Stimulated activated CD8-positive, alpha-beta memory T cell treated with anti-CD3 and anti-CD28 coated beads, Interleukin-4, amount 100 ng/mL, for 24 hours (primary cell): Measurements from ENCODE around the gene MEIS3.

ENCODE experiments used
- DNase-seq: peaks from one replicate; pipeline ENCODE4 v3.0.0-alpha.2; 2020; ENCODE audit warnings: low read depth

Gene MEIS3

DNA sequence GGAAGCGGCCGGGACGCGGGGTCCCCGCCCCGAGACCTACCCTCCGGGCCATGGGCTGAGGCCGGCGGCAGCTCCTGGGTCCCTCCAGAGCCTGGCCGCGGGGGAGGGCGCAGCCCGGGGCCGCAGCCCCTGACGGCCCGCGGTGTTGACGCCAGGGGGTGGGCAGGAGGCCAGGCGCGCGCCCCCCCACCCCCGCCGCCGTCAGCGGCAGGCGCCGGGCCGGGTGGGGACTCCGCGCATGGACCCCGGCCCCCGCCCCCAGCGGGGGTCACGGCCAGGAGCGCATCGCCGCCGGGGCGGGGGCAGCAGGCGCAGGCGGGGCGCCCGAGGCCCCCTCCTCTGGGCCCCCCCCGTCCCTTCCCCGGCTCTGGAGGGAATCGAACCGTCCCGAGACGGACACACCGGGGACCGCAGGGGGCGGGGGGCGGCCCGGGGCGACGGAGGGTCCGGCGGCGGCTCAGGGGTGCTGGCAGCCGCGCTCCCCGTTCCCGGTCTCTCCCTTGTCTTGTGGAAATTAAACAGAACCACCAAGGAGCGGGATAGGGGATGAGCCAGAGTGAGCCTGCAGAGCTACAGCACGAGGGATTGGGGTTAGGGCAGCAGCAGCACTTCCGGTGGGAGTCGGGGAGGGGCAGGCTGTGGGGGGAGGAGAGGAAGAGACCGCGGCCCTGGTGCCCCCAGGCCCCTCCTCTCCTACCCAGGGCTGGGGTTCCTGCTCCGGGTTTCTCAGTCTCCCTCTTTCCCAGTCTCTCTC, at the start of gene MEIS3:
MEIS3 (minus strand) TSS at position 498 of the 754 bp plus-strand sequence; CDS start at position 52, 446 bp downstream.
- no peak for DNase-seq

DNA sequence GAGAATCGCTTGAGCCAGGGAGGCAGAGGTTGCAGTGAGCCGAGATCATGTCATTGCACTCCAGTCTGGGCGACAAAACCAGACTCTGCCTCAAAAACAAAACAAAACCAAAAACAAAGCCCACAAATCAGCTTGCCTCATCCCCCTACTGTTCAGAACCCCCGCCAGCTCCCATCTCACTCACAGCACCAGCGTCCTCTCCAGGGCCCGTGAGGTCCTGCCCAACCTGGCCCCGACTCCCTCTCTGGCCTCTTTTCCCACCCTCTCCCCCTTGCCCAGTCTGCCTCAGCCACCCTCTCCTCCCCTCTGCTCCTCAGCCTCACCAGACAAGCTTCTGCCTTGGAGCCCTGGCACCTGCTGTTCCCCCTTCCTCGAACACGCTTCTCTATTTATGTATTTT, 48.6 kb upstream of the MEIS3 start:
- no peak for DNase-seq

- DNase-seq = no peak
Observed at GRCh38 chr19:47465957-47466356, 46.6 kb upstream of the MEIS3 start.

- no peak for DNase-seq
Observed at GRCh38 chr19:47464675-47465419, 45.5 kb upstream of the MEIS3 start.

GRCh38 chr19:47461876-47462275, 42.5 kb upstream of the MEIS3 start:
- DNase-seq = no peak

GRCh38 chr19:47459477-47459876, 40.1 kb upstream of the MEIS3 start:
- no peak for DNase-seq

DNA sequence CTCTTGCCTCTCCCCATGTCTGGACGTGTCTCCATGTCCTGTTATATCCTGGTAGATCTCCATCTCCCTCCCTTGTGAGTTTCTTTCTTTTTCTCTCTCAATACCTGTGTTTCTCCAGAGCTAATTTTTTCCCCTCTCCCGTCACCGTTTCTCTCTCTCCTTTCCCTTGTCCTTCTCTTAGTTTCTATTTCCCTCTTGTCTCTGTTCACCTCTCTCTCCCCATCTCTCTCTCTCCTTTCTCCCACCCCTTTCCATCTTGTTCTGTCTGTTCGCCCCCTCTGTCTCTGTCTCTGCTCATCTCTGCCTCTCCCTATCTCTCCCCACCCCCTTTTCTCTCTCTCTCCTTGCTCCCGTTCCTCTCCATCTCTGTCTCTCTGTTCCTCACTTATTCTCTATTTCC, 39.3 kb upstream of the MEIS3 start:
- DNase-seq = no peak

GRCh38 chr19:47456721-47457474, 37.6 kb upstream of the MEIS3 start:
- DNase-seq = no peak

DNA sequence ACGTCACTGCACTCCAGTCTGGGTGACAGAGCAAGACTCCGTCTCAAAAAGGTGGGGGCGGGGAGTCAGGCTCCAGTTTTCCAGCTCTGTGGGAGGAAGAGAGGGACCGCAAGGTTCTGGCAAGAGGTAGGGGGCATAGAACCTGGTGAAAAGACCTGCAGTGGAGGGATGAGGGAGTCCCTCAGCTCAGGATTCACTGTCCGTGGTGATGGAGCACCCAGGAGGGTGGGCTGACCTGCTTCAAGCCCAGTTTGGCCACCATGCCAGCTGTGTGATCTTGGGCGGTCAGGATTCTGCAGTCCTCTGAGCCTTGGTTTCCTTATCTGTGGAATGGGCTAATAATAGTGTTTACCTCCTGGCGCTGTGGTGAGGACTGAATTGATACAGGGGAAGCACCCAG, 31.2 kb upstream of the MEIS3 start:
- no peak for DNase-seq

- no peak for DNase-seq
Observed at GRCh38 chr19:47448360-47448727, 29.0 kb upstream of the MEIS3 start.

DNA sequence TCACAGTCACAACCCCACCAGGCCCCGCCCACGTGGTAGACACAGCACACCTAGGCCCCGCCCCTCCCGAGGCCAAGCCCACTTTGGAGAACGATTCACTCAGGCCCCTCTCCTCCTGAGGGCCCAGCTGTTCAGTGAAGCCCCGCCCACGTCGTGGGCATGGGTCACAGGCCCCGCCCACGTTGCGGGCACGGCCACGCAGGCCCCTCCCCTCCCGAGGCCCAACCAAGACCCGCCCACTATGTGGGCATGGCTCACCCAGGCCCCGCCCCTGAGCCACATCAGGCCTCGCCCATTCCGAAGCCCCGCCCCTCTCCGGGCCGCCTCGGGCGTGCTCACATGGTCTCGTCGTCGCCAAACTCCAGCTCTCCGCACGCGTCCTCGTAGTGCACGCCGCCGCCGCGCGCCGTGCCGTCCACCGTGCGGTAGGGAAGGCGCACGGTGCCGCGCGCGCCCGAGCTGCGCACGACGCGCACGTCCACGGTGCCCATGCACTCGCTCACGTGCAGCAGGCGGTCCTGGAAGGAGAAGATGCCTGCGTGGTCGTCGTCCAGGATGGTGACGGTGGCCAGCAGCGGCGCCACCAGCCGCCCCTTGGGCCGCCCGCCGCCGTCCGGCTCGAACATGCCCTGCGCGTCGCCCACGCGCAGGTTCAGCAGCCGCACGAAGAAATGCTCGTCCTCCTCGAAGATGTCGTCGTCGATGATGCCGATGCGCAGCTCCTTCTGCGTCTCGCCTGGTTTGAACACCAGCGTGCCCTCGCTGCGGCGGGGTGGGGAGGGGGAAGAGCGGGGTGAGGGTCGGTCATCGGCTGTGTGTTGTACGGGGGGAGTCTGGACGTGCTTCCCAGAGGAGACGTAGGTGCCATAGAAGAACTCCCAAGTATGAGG, 28.4 kb upstream of the MEIS3 start:
- DNase-seq = peak; percentile 25

GRCh38 chr19:47446534-47447469, 27.5 kb upstream of the MEIS3 start:
- DNase-seq = no peak

DNA sequence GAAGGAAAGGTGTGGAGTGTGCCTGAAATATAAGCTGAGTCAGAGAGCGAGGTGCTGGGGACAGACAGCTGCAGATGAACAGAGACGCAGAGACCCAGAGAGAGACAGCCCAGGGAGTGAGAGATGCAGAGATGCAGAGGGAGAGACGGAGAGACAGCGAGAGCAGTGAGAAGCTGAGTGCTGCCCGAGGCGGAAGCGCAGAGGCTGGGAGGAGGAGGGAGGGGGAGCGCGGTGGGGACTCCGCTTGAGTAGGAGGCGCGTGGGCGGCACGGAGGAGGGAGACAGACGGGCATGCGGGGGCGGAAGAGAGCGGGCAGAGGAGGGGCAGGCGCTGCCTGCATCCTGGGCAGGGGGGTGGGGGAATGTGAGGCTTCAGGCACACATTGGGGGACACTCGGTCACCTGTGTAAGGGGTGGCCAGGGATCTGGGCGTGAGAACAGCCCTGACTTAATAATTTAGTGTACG, 26.6 kb upstream of the MEIS3 start:
- peak; percentile 37 for DNase-seq

DNA sequence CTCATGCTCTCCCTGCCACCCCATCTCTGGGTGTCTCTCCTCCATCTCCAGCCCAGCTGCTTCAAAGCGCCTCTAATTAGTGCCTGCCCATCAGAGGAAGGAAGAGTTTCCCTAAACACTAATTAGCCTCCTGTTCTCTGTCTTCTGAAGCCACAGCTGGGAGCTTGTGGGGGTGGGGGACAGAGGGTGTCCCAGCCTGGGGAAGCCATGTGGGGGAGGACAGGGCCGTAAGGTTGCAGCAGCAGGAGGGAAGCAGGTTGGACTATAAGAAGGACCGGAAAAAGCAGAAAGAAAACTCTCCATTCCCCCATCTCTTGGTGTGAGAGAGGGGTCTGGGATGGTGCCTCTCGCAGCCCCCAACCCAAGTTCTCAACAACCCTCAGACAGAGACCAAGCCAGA, 26.2 kb upstream of the MEIS3 start:
- DNase-seq = no peak

GRCh38 chr19:47444388-47444821, 25.1 kb upstream of the MEIS3 start:
- no peak for DNase-seq

- DNase-seq = no peak
Observed at GRCh38 chr19:47443331-47443730, 24.0 kb upstream of the MEIS3 start.

DNA sequence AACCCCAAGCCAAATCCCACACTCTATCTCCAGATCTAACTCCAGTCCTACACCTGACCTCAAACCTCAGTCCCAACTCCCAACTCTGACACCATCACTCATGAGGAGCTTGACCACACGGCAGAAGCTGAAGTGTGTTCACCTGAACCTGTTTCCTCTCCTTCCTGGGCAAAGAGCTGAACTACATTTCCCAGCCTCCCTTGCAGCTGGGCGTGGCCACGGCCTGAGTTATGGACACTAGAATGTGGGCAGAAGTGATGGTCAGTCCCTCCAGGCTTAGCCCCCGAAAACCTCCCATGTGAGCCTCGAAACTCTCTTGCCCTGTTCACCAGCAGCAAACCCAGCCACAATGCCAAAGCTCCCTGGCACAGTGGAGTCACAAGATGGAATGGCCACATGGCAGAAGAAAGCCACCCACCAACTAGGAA, 19.5 kb upstream of the MEIS3 start:
- no peak for DNase-seq

DNA sequence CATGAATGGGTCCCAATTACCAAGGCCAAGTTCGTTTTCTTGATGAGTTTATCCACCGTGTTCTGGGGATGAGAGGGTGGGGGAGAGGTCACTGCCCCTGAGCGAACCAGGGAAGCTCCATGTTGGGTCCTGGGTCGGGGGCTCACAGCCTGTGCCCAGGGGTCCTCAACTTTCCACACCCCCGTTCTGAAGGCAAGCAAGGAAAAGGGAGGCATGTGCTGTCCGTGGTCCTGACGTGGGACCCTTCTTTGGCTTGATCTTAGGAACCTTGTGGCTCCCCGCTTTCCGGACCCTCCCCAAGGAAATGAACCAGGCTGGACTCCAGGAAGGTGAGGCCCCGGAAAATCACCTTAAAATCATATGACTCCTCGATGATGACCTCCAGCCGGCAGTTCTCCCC, 18.2 kb upstream of the MEIS3 start:
- DNase-seq = no peak

DNA sequence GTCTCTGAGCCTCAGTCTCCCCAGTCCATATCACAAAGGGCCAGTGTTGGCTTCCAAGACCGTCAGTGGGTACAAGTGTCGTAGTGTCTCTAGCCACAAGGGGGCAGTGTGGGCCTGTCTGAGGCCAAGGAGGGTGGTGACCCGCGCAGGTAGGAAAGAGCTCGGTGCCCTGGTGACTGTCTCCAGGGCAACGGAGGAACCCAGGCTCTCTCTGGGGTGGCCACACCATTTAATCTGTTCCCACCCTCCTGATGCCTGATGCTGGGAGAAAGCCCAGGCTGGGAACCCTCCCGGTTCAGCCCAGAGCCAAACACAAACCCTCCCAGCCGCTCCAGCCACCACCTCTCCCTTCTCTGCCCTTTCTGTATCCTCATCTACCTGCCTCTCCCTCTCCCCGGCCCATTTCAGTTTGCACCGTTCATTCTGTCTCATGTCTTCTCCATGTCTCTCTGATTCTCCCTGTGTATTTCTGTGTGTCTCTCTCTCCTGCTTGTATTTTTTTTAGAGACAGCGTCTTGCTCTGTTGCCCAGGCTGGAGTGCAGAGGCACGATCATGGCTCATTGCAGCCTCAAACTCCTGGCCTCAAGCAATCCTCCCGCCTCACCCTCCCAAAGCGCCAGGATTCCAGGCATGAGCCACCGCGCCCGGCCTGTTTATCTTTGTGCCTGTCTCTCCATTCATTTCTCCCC, 17.5 kb upstream of the MEIS3 start:
- DNase-seq = peak; percentile 75

DNA sequence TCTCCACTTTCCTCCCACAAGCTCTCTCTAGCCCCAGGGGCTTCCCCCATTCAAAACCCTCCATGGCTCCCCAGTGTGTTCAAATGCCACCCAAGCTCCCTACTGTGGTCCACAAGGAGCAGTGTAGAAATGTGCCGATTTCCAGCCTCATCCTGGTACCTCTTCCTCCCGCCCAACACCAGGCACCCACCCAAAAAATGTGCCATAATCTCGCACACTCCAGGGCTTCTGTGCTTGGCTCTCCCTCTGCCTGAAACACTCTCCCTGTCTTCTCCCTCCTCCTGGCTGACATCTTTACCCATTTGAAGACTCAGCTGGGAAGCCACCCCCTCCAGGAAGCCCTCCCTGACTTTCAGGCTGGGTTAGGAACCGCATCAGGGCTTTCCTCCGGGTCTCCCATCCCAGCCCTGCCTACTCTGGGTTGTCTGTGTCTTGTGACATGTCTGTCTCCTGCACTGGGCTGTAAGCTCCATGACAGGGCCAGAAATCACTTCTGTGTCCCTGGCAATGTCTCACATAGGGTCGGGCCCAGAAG, 16.6 kb upstream of the MEIS3 start:
- DNase-seq = no peak
